HEK293T (cell line): ENCODE data around the gene JMJD7.

Experiments used
- CTCF ChIA-PET: fragments of 350-600 bp; formaldehyde crosslinking; extraction: SDS; loops from one replicate; lab custom pipeline; 2021; ENCODE audit warnings: antibody characterized with exemption, inconsistent platforms; lab: Yijun Ruan, JAX
- POLR2A ChIA-PET: fragments of 350-600 bp; formaldehyde crosslinking; extraction: SDS; loops from one replicate; lab custom pipeline; 2020; ENCODE audit warnings: antibody characterized with exemption, inconsistent platforms; lab: Yijun Ruan, JAX
- DNase-seq: peaks from one replicate; pipeline ENCODE4 v3.0.0; 2012; ENCODE audit warnings: mixed read lengths; ENCODE audit errors: extremely low spot score
- ARNT ChIP-seq: fragments of 450-650 bp; IDR thresholded peaks from 2 replicates; pipeline ENCODE4 v1.6.1; 2017; ENCODE audit warnings: mild to moderate bottlenecking
- BHLHE40 ChIP-seq: fragments of 450-650 bp; IDR thresholded peaks from 2 replicates; pipeline ENCODE4 v1.6.1; 2016; ENCODE audit warnings: mild to moderate bottlenecking, moderate library complexity, borderline replicate concordance
- CTBP1 ChIP-seq: fragments of 450-650 bp; IDR thresholded peaks from 2 replicates; pipeline ENCODE4 v1.6.1; 2016; ENCODE audit warnings: borderline replicate concordance
- ELF4 ChIP-seq: fragments of 450-650 bp; IDR thresholded peaks from 2 replicates; pipeline ENCODE4 v1.6.1; 2017; ENCODE audit warnings: antibody characterized with exemption
- FOXA1 ChIP-seq: fragments of 450-650 bp; IDR thresholded peaks from 2 replicates; pipeline ENCODE4 v1.6.1; 2016; ENCODE audit warnings: mild to moderate bottlenecking
- FOXK2 ChIP-seq: fragments of 450-650 bp; IDR thresholded peaks from 2 replicates; pipeline ENCODE4 v1.6.1; 2016; ENCODE audit warnings: mild to moderate bottlenecking
- FOXM1 ChIP-seq: fragments of 450-650 bp; IDR thresholded peaks from 2 replicates; pipeline ENCODE4 v1.6.1; 2017; ENCODE audit warnings: mild to moderate bottlenecking, borderline replicate concordance
- HDGF ChIP-seq: fragments of 450-650 bp; IDR thresholded peaks from 2 replicates; pipeline ENCODE4 v1.6.1; 2017; ENCODE audit warnings: antibody characterized with exemption, borderline replicate concordance
- L3MBTL2 ChIP-seq: fragments of 450-650 bp; conservative IDR thresholded peaks from 2 replicates; pipeline ENCODE4 v1.6.1; 2016; ENCODE audit warnings: mild to moderate bottlenecking
- LEF1 ChIP-seq: fragments of 450-650 bp; IDR thresholded peaks from 2 replicates; pipeline ENCODE4 v1.6.1; 2017; ENCODE audit warnings: mild to moderate bottlenecking, borderline replicate concordance
- NFRKB ChIP-seq: fragments of 450-650 bp; IDR thresholded peaks from 2 replicates; pipeline ENCODE4 v1.6.1; 2016; ENCODE audit warnings: mild to moderate bottlenecking, moderate library complexity
- SP1 ChIP-seq: fragments of 450-650 bp; IDR thresholded peaks from 2 replicates; pipeline ENCODE4 v1.6.1; 2017
- SUZ12 ChIP-seq: fragments of 450-650 bp; IDR thresholded peaks from 2 replicates; pipeline ENCODE4 v1.6.1; 2016; ENCODE audit warnings: mild to moderate bottlenecking
- TARDBP ChIP-seq: fragments of 450-650 bp; IDR thresholded peaks from 2 replicates; pipeline ENCODE4 v1.6.1; 2016
- ZNF384 ChIP-seq: fragments of 450-650 bp; IDR thresholded peaks from 2 replicates; pipeline ENCODE4 v1.6.1; 2016
- TF ChIP-seq, protein P1 (sequence below): fragments of 450-650 bp; IDR thresholded peaks from 2 replicates; pipeline ENCODE4 v1.6.1; 2016

The JMJD7 gene

DNA sequence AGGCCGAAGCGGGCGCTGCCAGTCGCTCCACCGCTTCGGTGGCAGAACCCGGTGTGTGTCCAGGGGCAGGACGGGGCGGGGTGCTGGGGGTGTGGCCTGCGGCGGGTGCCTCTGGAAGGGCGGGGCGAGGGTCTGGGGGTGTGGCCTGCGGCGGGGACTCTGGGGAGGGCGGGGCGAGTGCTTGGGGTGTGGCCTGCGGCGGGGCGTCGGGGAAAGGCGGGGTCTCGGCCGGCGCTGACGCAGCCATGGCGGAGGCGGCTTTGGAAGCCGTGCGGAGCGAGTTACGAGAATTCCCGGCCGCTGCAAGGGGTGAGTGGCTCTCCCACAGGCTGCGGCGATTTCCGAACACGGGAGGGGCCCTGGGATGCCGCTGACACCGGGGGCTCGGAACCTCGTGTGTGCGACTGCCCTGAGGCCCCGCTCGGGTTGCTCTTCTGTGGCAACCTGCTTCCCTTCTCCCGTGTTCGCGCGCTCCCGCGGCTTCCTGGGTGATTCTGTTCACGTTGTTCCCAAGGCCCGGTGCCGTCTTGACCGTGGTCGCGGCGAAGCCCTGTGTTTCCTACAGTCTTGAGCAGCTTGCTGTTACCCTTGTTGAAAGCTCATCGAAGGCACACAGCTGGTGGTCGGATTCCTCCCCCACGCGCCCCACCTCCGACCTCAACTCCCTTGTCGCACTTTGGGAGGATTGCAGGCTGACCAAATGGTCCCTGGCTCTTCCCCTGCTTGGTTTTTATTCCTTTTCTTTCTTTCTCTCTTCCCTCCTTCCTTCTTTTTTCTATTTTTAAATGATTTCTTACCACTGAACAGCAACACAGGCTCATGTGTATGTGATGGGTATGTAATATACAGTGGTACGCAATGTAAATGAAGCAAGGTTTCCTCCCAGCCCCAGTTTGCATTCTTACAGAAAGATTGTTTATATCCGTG lies at the start of gene JMJD7:
Gene JMJD7 (plus strand): TSS at position 213 of the 927 bp plus-strand sequence. CDS start 33 bp downstream, at position 246.
- TF ChIP-seq ELF4, result no peak
- peak; percentile 39; the same call in 1 of the 2 replicates for TF ChIP-seq L3MBTL2
- TF ChIP-seq FOXK2, result no peak
- POLR2A ChIA-PET, result interaction anchor here (0.5 to 0.7 kb wide), 2 partner anchors 11 to 102 kb away, joined by 3 read pairs; no protein-coding TSS in a partner anchor
- peak; percentile 97 for DNase-seq
- CTCF ChIA-PET, result interaction anchor here (1.0 kb wide), 1 partner anchor 81 kb away, joined by 3 read pairs; no protein-coding TSS in a partner anchor

- ChIA-PET POLR2A (interaction anchor here (0.9 kb wide), 1 partner anchor 825 kb away, joined by 3 read pairs; the partner anchor contains the start of gene CHAC1), CTCF (no interaction called here)
- no peak for DNase-seq
- TF ChIP-seq FOXM1, result no peak
- TF ChIP-seq SUZ12, result no peak
- TF ChIP-seq FOXA1, result no peak
- TF ChIP-seq LEF1, result no peak
- TF ChIP-seq TARDBP, result no peak
- TF ChIP-seq ZNF384, result no peak
- no peak for TF ChIP-seq ARNT
- TF ChIP-seq HDGF, result no peak
- no peak for TF ChIP-seq L3MBTL2
Measured at GRCh38 chr15:41778521-41778920, 49.4 kb upstream of the JMJD7 start.

DNA sequence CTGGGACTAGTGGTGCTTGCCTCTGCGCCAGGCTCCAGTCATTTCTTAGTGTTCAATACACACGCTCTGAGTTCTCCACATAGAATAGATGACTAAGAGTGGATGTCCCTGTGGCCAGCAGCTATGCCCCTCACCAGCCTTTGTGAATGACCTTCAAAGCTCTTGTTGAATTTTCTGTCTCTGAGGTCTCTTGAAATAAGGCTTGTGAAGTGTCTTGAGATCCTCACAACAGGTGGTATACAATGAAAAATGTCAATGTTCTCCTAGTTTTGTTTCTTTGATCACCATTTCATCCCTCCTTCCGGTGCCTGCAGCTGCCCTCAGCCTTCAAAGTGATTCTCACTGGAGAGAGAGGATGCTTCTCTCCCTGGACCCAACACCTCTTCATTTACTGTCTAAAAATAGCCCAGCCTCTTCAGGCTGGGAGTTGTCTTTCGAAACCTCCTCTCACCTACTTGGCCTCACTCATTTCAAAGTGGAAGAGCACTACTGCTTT lies 48.2 kb upstream of the JMJD7 start:
- ChIA-PET POLR2A (no interaction called here), CTCF (interaction anchor here (0.6 kb wide), 1 partner anchor 598 kb away, joined by 3 read pairs; no protein-coding TSS in a partner anchor)
- DNase-seq, result no peak
- no peak for TF ChIP-seq FOXM1
- no peak for TF ChIP-seq LEF1
- TF ChIP-seq ZNF384, result no peak
- TF ChIP-seq, protein P1, sequence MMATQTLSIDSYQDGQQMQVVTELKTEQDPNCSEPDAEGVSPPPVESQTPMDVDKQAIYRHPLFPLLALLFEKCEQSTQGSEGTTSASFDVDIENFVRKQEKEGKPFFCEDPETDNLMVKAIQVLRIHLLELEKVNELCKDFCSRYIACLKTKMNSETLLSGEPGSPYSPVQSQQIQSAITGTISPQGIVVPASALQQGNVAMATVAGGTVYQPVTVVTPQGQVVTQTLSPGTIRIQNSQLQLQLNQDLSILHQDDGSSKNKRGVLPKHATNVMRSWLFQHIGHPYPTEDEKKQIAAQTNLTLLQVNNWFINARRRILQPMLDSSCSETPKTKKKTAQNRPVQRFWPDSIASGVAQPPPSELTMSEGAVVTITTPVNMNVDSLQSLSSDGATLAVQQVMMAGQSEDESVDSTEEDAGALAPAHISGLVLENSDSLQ, result no peak
- TF ChIP-seq TARDBP, result no peak
- no peak for TF ChIP-seq SUZ12
- no peak for TF ChIP-seq FOXA1
- no peak for TF ChIP-seq ELF4
- TF ChIP-seq L3MBTL2, result no peak

DNA sequence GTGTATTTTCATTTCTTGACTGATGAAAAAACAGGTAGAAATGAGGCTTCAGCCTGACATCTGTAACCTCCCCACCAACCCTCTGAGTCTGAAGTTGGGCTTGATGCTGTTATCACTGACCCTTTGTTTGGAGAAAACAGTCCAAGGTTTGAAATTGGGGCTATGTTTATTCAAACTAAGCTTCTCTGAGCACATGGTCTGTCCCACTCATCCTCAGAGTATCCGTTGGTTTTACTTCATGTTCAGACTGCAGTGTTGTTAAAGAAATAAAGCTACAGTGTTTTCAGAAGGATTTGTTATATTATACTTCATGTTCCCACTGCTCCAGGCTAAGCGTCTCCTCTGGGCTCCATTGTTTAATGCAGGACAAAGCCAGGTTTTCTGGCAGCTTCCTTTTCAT lies 47.6 kb upstream of the JMJD7 start:
- POLR2A ChIA-PET, result no interaction called here
- CTCF ChIA-PET, result interaction anchor here (0.7 kb wide), 1 partner anchor 16 kb away, joined by 4 read pairs; no protein-coding TSS in a partner anchor
- no peak for TF ChIP-seq ZNF384
- no peak for TF ChIP-seq ARNT
- TF ChIP-seq ELF4, result no peak
- TF ChIP-seq BHLHE40, result no peak
- no peak for TF ChIP-seq L3MBTL2
- no peak for TF ChIP-seq FOXA1
- DNase-seq, result no peak

DNA sequence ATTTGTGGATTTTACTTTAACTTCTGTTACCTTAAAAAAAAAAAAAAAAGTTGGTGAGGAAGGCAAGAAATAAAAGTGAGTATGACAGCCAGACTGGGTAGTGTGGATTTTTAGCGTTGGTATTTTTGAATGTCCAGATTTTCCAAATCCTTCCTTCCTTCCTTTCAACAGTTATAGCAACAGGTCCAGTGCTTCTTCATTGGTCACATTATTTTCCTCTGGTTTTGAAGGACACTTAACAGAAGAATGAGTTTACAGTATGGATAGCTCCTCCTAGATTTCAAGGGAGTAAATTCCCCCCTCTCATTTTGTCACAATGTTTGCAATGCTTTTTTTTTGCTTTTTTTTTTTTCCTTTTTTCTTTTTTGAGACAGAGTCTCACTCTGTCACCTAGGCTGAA lies 47.2 kb upstream of the JMJD7 start:
- TF ChIP-seq FOXA1, result no peak
- TF ChIP-seq LEF1, result no peak
- ChIA-PET POLR2A (no interaction called here), CTCF (interaction anchor here (0.7 kb wide), 1 partner anchor 16 kb away, joined by 4 read pairs; no protein-coding TSS in a partner anchor)
- DNase-seq, result no peak

DNA sequence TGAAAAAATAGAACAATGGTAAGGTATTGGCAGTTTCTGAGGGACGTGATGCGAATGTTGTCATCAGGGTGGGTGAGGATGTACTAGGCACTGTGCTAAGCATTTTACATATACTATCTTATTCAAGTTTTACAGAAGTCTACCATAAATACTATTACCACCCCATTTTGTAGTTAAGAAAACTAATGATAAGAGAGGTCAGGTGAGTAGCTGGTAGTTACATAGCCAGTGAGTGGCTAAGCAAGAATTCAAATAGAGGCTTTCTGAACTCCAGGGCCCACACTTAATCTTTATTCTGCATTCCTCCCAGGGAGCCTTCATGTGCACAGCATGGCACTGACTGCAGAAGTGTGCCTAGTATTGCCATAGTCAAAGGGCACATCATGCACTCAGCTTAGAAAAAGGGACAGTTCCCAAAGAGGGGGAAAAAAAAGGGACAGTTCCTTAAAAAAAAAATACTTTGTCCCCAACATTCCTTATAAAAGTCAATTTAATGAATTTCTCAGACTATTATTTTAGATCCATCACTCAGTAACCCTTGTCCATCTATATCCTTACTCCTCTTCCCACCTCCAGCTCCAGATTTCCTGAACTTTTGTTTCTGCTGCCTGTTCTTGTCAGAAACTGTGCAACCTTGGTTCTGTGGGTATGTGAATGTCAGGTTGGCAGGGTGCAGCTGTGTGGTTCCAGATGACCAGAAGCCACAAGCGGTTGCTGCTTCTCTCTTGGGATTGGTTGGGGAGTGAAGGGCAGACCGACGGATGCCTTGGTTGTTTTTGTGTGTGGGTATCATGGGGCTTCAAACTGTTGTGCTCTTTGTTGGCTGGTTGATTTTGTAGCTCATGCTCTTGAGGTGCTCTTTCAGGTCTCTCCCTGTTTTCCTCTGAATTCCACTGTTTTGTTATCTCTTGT lies 45.3 kb upstream of the JMJD7 start:
- TF ChIP-seq NFRKB (no peak), FOXA1 (no peak), HDGF (no peak), LEF1 (no peak), SUZ12 (no peak), FOXM1 (no peak), L3MBTL2 (no peak), ZNF384 (no peak), SP1 (no peak), FOXK2 (no peak), CTBP1 (no peak), BHLHE40 (no peak), ARNT (no peak), TARDBP (no peak), ELF4 (no peak)
- TF ChIP-seq, protein P1, result no peak
- DNase-seq, result no peak
- ChIA-PET CTCF (no interaction called here), POLR2A (no interaction called here)
